Measurements from ENCODE around the gene DDIAS. TPM values are rescaled to one million over a fixed set of nuclear protein-coding genes. Genes with fewer than 3 reads are reported as not detected.
A peak's percentile ranks its signal among the peaks of the same experiment; 100 is the strongest.
"Not testable (repeated sequence)": the region's sequence is repeated elsewhere in the genome, so short reads cannot be mapped to it uniquely, and the experiment has no call there.

Gene DDIAS, protein sequence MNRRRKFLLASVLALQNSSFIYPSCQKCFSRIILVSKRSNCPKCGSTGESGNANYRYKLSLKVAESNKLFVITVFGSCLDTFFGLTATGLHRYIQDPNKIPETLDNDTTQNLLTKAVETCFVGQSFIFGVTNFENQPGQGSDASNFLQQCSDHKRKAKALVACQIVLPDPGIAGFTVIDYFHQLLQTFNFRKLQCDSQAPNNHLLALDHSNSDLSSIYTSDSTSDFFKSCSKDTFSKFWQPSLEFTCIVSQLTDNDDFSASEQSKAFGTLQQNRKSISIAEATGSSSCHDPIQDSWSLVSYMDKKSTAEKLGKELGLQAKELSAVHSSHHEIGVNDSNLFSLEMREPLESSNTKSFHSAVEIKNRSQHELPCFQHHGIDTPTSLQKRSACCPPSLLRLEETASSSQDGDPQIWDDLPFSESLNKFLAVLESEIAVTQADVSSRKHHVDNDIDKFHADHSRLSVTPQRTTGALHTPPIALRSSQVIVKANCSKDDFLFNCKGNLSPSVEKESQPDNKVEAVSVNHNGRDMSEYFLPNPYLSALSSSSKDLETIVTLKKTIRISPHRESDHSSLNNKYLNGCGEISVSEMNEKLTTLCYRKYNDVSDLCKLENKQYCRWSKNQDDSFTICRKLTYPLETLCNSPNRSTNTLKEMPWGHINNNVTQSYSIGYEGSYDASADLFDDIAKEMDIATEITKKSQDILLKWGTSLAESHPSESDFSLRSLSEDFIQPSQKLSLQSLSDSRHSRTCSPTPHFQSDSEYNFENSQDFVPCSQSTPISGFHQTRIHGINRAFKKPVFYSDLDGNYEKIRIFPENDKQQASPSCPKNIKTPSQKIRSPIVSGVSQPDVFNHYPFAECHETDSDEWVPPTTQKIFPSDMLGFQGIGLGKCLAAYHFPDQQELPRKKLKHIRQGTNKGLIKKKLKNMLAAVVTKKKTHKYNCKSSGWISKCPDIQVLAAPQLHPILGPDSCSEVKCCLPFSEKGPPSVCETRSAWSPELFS
- polyA plus RNA-seq (ENCODE audit: insufficient read length) = 2.6 TPM

- DNase-seq = peak; percentile 97
These were observed at the start of gene DDIAS for GRCh38 chr11:82901165-82901921. TSS of gene DDIAS (plus strand) at chr11:82901736. CDS start at chr11:82914739, 13,003 bp downstream.

- no peak for DNase-seq
These were observed 47.3 kb upstream of the DDIAS start for GRCh38 chr11:82854242-82854641.

DNA sequence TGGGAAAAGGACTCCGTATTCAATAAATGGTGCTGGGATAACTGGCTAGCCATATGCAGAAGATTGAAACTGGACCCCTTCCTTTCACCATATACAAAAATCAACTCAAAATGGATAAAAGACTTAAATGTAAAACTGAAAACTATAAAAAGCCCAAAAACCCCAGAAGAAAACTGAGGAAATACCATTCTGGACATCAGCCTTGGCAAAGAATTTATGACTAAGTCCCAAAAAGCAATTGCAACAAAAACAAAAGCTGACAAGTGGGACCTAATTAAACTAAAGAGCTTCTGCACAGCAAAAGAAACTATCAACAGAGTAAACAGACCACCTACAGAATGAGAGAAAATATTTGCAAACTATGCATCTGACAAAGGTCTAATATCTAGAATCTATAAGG, 46.6 kb upstream of the DDIAS start:
- not testable (repeated sequence) for DNase-seq

- DNase-seq = no peak
These were observed 45.9 kb upstream of the DDIAS start for GRCh38 chr11:82855616-82856015.

DNA sequence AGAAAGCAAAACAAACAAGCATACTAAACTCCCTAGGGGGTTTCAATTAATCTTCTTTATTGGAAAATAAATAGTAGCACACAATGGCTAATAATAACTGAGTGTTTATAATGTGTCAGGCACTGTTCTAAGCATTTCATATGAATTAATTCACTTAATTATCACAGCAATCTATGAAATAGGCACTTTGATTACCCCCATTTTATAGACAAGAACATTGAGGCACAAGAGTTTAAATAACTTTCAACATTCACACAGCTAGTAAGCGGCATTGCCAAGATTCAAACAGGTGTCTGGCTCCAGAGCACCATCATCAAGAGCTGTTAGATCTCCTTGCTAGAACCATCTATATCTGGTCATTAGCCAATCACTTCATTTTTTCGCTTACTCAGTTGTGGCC, 44.4 kb upstream of the DDIAS start:
- no peak for DNase-seq

- no peak for DNase-seq
These were observed 43.4 kb upstream of the DDIAS start for GRCh38 chr11:82858133-82858532.

GRCh38 chr11:82858556-82859091, 42.9 kb upstream of the DDIAS start:
- no peak for DNase-seq

- DNase-seq = no peak
These were observed 41.8 kb upstream of the DDIAS start for GRCh38 chr11:82859750-82860149.

- DNase-seq = no peak
These were observed 39.2 kb upstream of the DDIAS start for GRCh38 chr11:82862379-82862778.

DNA sequence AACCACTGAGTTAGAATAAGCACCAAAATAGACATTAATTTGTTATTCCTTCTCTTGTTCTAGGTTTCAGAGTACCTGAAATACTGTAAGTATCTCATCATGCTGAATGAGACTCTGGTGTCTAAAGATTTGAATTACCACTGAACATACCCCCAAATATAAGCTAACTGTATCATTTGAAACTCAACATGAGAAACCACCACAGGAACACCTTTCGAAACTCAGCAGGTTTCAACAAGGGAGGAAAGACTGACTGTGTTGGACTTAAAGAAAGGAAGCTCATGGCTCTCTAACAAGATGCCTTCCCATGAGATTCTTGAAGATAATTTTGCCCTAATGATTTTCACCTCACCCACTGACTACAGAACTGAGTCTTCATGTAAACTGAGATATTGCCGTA, 38.3 kb upstream of the DDIAS start:
- no peak for DNase-seq

DNA sequence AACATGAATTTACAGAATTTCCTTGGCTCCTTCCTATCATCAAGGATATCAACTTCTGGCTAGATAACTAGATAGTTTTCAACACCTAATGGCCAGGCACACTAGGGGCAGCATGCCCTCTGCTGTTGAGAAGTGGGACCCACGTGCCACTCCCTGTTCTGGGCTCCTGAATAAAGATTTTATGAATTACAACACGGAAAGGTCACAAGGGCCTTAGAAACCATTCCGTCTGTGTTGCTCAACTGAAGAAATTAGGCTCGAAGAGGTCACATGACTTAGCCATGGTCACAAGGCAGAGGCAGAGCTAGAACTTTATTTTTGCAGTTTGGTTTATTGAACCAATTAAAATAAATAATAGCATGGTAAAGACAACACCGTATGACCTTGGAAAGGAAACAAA, 37.3 kb upstream of the DDIAS start:
- DNase-seq = no peak

DNA sequence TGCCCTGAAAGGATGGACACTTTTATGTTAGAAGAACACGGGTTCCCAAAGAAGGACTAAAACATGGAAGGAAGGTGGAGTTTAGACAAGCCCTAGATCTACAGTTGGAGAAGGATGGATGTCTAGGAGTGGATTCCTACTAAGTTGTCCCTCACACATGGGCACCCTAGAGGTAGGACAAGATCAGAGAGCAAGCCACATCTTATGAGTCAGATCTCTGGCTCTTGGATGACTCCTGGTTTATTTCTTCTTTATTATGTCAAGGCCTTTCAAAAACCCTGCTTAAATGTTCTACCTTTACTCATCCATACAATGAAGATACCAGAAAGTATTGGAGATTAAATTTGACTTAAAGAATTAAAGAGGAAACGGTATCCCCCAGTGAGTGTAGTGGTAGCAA, 35.7 kb upstream of the DDIAS start:
- DNase-seq = no peak

GRCh38 chr11:82867495-82868082, 33.9 kb upstream of the DDIAS start:
- DNase-seq = peak; percentile 67

DNA sequence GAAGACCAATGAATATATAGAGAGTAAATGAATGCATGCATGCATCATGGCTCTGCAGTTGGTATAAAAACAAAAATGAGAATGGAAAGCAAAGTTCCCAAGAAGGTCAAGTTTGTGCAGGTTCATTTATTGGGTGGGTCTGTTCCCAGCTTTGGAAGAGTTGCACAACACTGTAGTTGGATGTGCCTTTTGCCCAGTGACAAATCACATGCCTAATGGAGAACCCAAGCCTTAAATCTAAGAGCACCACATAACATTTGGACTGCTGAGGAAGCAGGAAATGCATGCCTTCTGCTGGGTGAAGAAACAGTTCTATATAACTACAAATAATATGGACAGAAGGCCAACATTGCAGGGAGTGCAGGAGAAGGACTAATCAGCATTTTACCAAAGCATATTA, 31.9 kb upstream of the DDIAS start:
- no peak for DNase-seq

- no peak for DNase-seq
These were observed 29.9 kb upstream of the DDIAS start for GRCh38 chr11:82871646-82872045.

DNA sequence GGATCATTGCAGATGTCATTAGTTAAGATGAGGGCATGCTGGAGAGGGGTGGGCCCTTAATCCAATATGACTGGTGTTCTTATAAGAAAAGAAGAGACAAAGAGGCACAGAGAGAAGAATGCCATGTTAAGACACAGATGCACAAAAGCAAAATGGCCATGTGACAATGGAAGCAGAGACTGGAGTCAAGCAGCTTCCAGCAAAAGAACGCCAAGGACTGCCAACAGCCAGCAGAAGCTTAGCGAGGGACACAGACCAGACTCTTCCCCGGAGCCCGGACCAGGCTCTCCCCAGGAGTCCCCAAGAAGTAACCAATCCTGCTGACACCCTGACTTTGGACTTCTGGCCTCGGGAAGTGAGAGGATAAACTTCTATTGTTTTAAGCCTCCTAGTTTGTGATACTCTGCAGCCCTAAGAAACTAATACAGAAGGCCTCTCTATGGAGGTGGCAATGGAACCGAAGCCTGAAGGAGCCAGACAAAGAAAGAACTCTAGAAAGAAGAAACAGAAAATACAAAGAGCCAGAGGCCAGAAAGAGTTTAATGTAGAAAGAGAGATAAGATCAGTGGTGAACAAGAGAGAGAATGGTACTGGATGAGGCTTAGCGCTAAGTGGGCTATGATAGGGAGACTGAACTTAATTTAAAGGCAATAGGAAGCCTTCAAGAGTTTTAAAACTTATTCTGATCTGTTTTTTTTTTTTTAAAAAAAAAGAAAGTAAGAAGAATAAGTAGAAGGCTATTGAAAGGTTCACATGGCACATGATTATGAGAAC, 29.0 kb upstream of the DDIAS start:
- no peak for DNase-seq

GRCh38 chr11:82873919-82874333, 27.6 kb upstream of the DDIAS start:
- DNase-seq = no peak

- DNase-seq = no peak
These were observed 26.7 kb upstream of the DDIAS start for GRCh38 chr11:82874646-82875523.

DNA sequence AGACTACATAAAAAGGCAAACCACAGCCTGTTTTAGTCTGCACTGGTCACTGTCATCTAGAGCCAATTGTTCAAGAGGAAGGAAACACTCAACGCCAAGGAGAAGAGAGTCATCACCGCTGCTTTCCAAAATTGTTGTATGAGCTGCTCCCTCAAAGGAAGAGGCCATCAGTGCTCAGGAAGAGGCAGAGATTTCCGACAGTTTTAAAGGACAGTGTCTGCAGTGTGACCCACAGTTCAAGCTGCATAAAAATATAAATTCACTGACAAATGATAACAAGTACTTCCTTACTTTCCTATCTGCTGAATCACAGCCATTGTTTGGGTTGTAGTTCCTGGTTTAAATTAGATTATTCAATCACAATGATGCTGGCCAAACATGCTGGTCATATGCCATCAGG, 17.7 kb upstream of the DDIAS start:
- no peak for DNase-seq

Measured in hindlimb muscle (tissue), 1 donor.